Measurements from ENCODE around the gene TLE4. TPM values are rescaled to one million over a fixed set of nuclear protein-coding genes. Genes with fewer than 3 reads are reported as not detected.

Gene TLE4
- total and polyA plus RNA-seq, 2 donors, result 28.7 to 41.7 TPM

DNA sequence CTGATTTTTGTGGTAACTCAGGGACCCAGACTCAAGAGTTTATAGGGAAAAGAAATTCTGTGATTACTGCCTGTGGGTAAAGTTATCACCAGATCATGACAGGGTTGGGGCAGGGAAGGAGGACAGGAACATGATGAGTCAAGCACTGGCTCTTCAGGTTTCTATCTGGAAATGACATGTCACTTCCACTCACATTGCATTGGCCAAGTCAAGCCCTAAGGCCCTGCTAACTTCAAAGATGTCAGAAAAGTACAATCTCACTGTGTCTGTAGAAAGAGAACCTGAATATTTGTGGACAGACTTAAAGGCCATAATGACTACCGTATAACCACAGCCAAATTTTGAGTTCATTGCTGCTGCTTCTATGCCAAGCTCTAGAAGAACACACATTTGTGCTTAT is 187.7 kb downstream of the TLE4 start:
- Histone ChIP-seq H3K27ac (ENCODE audit: low read depth) (no peak overlapping the region), H3K36me3 (ENCODE audit: insufficient read depth) (no peaks in the 10 kb centered on the region), H3K4me1 (ENCODE audit: insufficient read depth) (no peaks in the 10 kb centered on the region), H3K4me3 (ENCODE audit: low read depth, low read length) (no peak overlapping the region)
- WGBS, result 96% methylated on average over 1 of the region's 1 CpG
- no peak for DNase-seq (ENCODE audit: extremely low spot score)

DNA sequence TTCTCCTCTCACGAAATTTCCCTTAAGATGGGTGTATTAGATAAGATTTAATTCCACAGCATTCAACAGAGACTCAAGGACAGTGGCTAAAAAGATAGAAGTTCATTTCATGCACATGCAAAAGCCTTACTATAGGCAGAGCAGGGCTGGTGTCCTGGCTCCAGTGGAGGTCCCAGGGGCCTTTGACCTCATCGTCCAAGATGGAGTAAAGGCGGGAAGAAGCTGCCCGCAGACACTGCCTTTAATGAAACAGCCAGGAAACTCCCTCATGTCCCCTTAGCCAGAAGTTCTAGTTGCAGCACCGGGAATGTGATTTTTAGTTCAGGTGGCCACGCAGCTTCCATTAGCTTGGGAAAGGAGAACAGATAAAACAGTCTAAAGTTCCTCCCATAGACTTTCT is 190.3 kb downstream of the TLE4 start:
- Histone ChIP-seq H3K4me1 (ENCODE audit: insufficient read depth) (peaks cover 1% of the 10 kb centered on the region), H3K4me3 (ENCODE audit: low read depth, low read length) (no peak overlapping the region), H3K36me3 (ENCODE audit: insufficient read depth) (no peaks in the 10 kb centered on the region), H3K27ac (ENCODE audit: low read depth) (no peak overlapping the region)
- WGBS, result 97% methylated on average over 6 of the region's 6 CpGs
- no peak for DNase-seq (ENCODE audit: extremely low spot score)

- Histone ChIP-seq H3K36me3 (ENCODE audit: insufficient read depth) (no peaks in the 10 kb centered on the region), H3K27ac (ENCODE audit: low read depth) (no peak overlapping the region), H3K4me3 (ENCODE audit: low read depth, low read length) (no peak overlapping the region), H3K4me1 (ENCODE audit: insufficient read depth) (peaks cover 1% of the 10 kb centered on the region)
- 64% methylated on average over 6 of the region's 6 CpGs for WGBS
- no peak for DNase-seq (ENCODE audit: extremely low spot score)
These were observed 192.0 kb downstream of the TLE4 start for GRCh38 chr9:79763671-79764285.

GRCh38 chr9:79764374-79764773 is 192.6 kb downstream of the TLE4 start:
- WGBS, result 26% methylated on average over 3 of the region's 3 CpGs
- no peak for DNase-seq (ENCODE audit: extremely low spot score)
- Histone ChIP-seq H3K4me1 (ENCODE audit: insufficient read depth) (peaks cover 1% of the 10 kb centered on the region), H3K4me3 (ENCODE audit: low read depth, low read length) (no peak overlapping the region), H3K27ac (ENCODE audit: low read depth) (no peak overlapping the region), H3K36me3 (ENCODE audit: insufficient read depth) (no peaks in the 10 kb centered on the region)

GRCh38 chr9:79765466-79765865 is 193.7 kb downstream of the TLE4 start:
- 85% methylated on average over 6 of the region's 6 CpGs for WGBS
- no peak for DNase-seq (ENCODE audit: extremely low spot score)
- no peak overlapping the region for H3K27ac ChIP-seq (ENCODE audit: low read depth)
- no peaks in the 10 kb centered on the region for H3K36me3 ChIP-seq (ENCODE audit: insufficient read depth)
- peaks cover 1% of the 10 kb centered on the region for H3K4me1 ChIP-seq (ENCODE audit: insufficient read depth)
- H3K4me3 ChIP-seq (ENCODE audit: low read depth, low read length), result no peak overlapping the region

- WGBS, result 94% methylated on average over 5 of the region's 5 CpGs
- H3K4me1 ChIP-seq (ENCODE audit: insufficient read depth), result peaks cover 1% of the 10 kb centered on the region
- H3K27ac ChIP-seq (ENCODE audit: low read depth), result no peak overlapping the region
- H3K4me3 ChIP-seq (ENCODE audit: low read depth, low read length), result no peak overlapping the region
- DNase-seq (ENCODE audit: extremely low spot score), result no peak
- no peaks in the 10 kb centered on the region for H3K36me3 ChIP-seq (ENCODE audit: insufficient read depth)
These were observed 194.3 kb downstream of the TLE4 start for GRCh38 chr9:79766091-79766490.

DNA sequence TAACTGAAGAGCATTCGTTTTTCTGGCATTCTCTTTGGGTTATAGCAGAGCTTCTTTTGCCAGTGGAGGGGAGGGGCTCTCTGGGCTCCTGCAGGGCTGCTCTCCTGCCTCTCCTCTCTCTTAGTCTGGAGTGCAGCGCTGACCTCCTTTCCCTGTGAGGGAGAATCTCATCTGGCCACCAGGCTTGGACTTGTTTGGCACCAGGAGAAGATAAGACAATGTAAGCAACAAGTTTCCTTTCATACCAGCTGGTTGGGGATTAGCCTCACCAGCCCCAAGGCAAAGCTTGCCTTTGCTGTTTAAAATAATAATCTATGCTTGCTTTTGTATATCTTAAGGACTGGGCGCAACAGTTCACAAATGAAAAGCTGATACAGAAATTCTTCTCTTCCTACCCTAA is 196.4 kb downstream of the TLE4 start:
- no peak for DNase-seq (ENCODE audit: extremely low spot score)
- no peak overlapping the region for H3K27ac ChIP-seq (ENCODE audit: low read depth)
- peaks cover 1% of the 10 kb centered on the region for H3K4me1 ChIP-seq (ENCODE audit: insufficient read depth)
- no peaks in the 10 kb centered on the region for H3K36me3 ChIP-seq (ENCODE audit: insufficient read depth)
- 20% methylated on average over 3 of the region's 3 CpGs for WGBS
- no peak overlapping the region for H3K4me3 ChIP-seq (ENCODE audit: low read depth, low read length)

DNA sequence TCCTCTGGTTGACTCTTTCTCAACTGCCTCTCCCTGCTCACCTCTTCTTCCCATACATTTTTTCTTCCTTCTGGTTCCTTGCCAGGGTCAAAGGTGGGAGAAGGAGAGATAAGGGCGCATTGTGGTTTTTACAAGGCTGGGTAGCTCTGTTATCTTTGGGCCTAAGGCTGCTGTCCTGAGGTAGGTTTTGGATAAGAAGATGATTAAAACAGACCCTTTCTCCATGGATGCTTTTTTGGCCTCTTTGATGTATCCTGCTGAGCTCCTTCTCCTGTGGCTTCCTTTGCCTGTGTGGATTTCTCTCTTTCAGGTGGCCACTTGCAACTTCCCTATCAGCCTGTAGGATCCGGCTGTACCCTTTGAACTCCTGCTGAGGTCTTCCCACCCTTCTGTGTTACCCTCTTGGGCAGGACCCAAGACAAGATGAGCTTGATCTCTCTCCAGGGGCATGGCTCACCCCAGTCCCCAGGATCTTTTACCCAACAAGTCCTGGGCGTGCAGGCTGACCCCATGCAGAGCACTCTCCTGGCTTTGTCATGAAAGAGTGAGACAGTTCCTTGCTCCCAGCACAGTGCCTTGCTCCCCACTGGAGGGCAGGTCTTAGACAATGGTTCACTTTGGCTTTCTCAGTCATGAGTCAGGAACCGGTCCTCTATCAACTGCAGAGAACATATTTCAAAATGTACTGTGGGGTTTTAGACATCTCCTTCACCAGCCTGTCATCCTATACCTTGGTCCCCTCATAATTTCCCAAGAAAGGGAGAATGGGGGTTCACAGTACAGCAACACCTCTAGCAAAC is 197.9 kb downstream of the TLE4 start:
- Histone ChIP-seq H3K4me1 (ENCODE audit: insufficient read depth) (peaks cover 1% of the 10 kb centered on the region), H3K4me3 (ENCODE audit: low read depth, low read length) (no peak overlapping the region), H3K27ac (ENCODE audit: low read depth) (no peak overlapping the region), H3K36me3 (ENCODE audit: insufficient read depth) (no peaks in the 10 kb centered on the region)
- DNase-seq (ENCODE audit: extremely low spot score), result no peak
- WGBS, result 94% methylated on average over 4 of the region's 4 CpGs

DNA sequence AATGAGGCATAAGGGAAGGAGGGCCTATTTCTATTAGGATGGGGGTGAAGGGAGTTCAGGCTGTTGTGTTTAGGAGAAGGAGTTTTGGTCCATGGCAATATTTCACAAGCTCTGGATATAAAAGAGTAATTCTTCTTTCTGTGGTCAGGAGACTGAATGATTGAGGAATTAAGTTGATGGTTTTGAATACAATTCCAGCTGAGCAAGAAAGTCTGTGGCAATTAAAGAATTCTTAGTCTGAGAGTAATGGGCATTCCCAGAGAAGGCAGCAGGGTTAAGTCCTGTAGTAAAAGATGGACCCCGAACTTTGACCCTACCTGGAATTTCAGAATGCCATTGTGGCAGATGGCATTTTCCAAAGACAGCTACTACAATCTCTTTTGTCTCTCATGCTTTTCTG is 202.6 kb downstream of the TLE4 start:
- Histone ChIP-seq H3K4me3 (ENCODE audit: low read depth, low read length) (no peak overlapping the region), H3K27ac (ENCODE audit: low read depth) (no peak overlapping the region), H3K36me3 (ENCODE audit: insufficient read depth) (no peaks in the 10 kb centered on the region), H3K4me1 (ENCODE audit: insufficient read depth) (no peaks in the 10 kb centered on the region)
- no peak for DNase-seq (ENCODE audit: extremely low spot score)
- WGBS, result 98% methylated on average over 1 of the region's 1 CpG
